ENCODE data around the gene KRTAP10-1.

- no peak for TF ChIP-seq CTCF (optimal IDR thresholded peaks at IDR 0.05 in 1 of 3, IDR thresholded peaks at IDR 0.05 in 1 of 3, conservative IDR thresholded peaks at IDR 0.05 in 1 of 3; ENCODE audit: extremely low read depth in 1 of 3, insufficient read depth in 2 of 3, low read length in 3 of 3)
- no peak for TF ChIP-seq EZH2 (IDR thresholded peaks at IDR 0.05; ENCODE audit: low read length)
Observed at GRCh38 chr21:44556879-44557278, 16.9 kb upstream of the KRTAP10-1 start.
